DOHH2 (cell line): Measurements from ENCODE around the gene PRKCE.

Source experiments
- H3F3A ChIP-seq: fragments of 200-600 bp; sonication (generic), shearing (Covaris generic); 2 replicates; pipeline ENCODE4 v1.6.0; 2016; ENCODE audit warnings: antibody characterized with exemption, mild to moderate bottlenecking; ENCODE audit not compliant: control insufficient read depth, insufficient read depth
- H3K27ac ChIP-seq: fragments of 200-600 bp; sonication (generic); 2 replicates; pipeline ENCODE4 v1.5.1; 2014; ENCODE audit warnings: low read depth, mild to moderate bottlenecking, low read length, moderate library complexity
- H3K27me3 ChIP-seq: fragments of 200-600 bp; sonication (generic); 2 replicates; pipeline ENCODE4 v1.6.1; 2014; ENCODE audit warnings: mild to moderate bottlenecking, low read length, mixed read lengths; ENCODE audit not compliant: control insufficient read depth
- H3K36me3 ChIP-seq: fragments of 200-600 bp; sonication (generic); 2 replicates; pipeline ENCODE4 v1.6.1; 2014; ENCODE audit warnings: mild to moderate bottlenecking, low read length, moderate library complexity, mixed read lengths; ENCODE audit not compliant: control insufficient read depth
- H3K4me1 ChIP-seq: fragments of 200-600 bp; sonication (generic); 2 replicates; pipeline ENCODE4 v1.6.1; 2014; ENCODE audit warnings: mild to moderate bottlenecking, low read length, mixed read lengths; ENCODE audit not compliant: control insufficient read depth
- H3K4me2 ChIP-seq: fragments of 200-600 bp; sonication (generic); 2 replicates; pipeline ENCODE4 v1.6.0; 2014; ENCODE audit warnings: mild to moderate bottlenecking, low read length, moderate library complexity
- H3K4me3 ChIP-seq: fragments of 200-600 bp; sonication (generic); 2 replicates; pipeline ENCODE4 v1.5.1; 2014; ENCODE audit warnings: mild to moderate bottlenecking, low read length, mixed read lengths
- H3K79me2 ChIP-seq: fragments of 200-600 bp; sonication (generic); 2 replicates; pipeline ENCODE4 v1.6.1; 2014; ENCODE audit warnings: mild to moderate bottlenecking, low read length, mixed read lengths; ENCODE audit not compliant: control insufficient read depth
- H3K9me2 ChIP-seq: fragments of 200-600 bp; sonication (generic); replicated peaks from 2 replicates; pipeline ENCODE4 v1.6.1; 2014; ENCODE audit warnings: mild to moderate bottlenecking, low read length, mixed read lengths; ENCODE audit not compliant: control insufficient read depth
- H3K9me3 ChIP-seq: fragments of 200-600 bp; sonication (generic); 2 replicates; pipeline ENCODE4 v1.6.1; 2014; ENCODE audit warnings: antibody characterized with exemption, low read length, mixed read lengths; ENCODE audit not compliant: control insufficient read depth, insufficient read depth
- H4K20me1 ChIP-seq: fragments of 200-600 bp; sonication (generic); 2 replicates; pipeline ENCODE4 v1.6.0; 2014; ENCODE audit warnings: low read depth, mild to moderate bottlenecking, antibody characterized with exemption, low read length, moderate library complexity; ENCODE audit not compliant: control insufficient read depth, insufficient read depth
- EZH2phosphoT487 ChIP-seq: fragments of 200-600 bp; sonication (generic); IDR thresholded peaks from 2 replicates; pipeline ENCODE4 v1.6.1; 2017; ENCODE audit warnings: borderline replicate concordance, mild to moderate bottlenecking, antibody characterized with exemption, low read length, moderate library complexity, mixed read lengths
- TF ChIP-seq, protein P1 (sequence below): fragments of 200-600 bp; sonication (generic); IDR thresholded peaks from one replicate; pipeline ENCODE4 v1.5.1; 2014; ENCODE audit warnings: antibody characterized with exemption, mild to moderate bottlenecking, low read depth, low read length; ENCODE audit not compliant: poor library complexity, severe bottlenecking

PRKCE gene

GRCh38 chr2:45975752-45976517, 324.5 kb downstream of the PRKCE start:
- H3K9me3 ChIP-seq: no peaks in the 10 kb centered on the region
- no peak overlapping the region for H3K4me3 ChIP-seq
- no peaks in the 10 kb centered on the region for H3K9me2 ChIP-seq
- TF ChIP-seq, protein P1, sequence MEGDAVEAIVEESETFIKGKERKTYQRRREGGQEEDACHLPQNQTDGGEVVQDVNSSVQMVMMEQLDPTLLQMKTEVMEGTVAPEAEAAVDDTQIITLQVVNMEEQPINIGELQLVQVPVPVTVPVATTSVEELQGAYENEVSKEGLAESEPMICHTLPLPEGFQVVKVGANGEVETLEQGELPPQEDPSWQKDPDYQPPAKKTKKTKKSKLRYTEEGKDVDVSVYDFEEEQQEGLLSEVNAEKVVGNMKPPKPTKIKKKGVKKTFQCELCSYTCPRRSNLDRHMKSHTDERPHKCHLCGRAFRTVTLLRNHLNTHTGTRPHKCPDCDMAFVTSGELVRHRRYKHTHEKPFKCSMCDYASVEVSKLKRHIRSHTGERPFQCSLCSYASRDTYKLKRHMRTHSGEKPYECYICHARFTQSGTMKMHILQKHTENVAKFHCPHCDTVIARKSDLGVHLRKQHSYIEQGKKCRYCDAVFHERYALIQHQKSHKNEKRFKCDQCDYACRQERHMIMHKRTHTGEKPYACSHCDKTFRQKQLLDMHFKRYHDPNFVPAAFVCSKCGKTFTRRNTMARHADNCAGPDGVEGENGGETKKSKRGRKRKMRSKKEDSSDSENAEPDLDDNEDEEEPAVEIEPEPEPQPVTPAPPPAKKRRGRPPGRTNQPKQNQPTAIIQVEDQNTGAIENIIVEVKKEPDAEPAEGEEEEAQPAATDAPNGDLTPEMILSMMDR: no peak
- TF ChIP-seq EZH2phosphoT487: no peak
- no peaks in the 10 kb centered on the region for H4K20me1 ChIP-seq
- no peaks in the 10 kb centered on the region for H3K27me3 ChIP-seq
- no peak overlapping the region for H3K4me2 ChIP-seq
- no peaks in the 10 kb centered on the region for H3K4me1 ChIP-seq
- H3F3A ChIP-seq: no peaks in the 10 kb centered on the region
- H3K36me3 ChIP-seq: no peaks in the 10 kb centered on the region
- no peaks in the 10 kb centered on the region for H3K79me2 ChIP-seq
- no peak overlapping the region for H3K27ac ChIP-seq

- Histone ChIP-seq H3K9me2 (no peaks in the 10 kb centered on the region), H3K36me3 (no peaks in the 10 kb centered on the region)
Measured at GRCh38 chr2:45978302-45978859, 326.9 kb downstream of the PRKCE start.

DNA sequence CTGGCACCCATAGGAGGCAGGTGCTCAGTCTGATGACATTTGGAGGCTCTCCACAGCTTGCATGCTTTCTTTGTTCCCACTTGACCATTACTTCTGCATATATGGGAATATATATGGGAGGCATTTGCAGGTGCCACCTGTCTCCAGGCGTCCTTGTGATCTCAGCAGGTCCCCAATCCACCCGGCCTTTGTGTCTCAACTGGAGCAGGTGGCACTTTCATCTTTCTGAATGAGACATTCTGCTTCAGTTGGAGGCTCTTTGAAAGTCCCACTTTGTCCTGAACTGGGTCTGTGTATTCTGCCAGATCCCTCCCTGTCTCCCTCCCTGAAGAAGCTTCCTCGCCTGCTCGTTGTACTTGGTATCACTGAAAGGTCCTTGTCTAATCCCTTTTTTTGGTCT, 327.6 kb downstream of the PRKCE start:
- Histone ChIP-seq H3K4me3 (no peak overlapping the region), H3K9me3 (no peaks in the 10 kb centered on the region), H3K36me3 (no peaks in the 10 kb centered on the region), H3K4me2 (no peak overlapping the region), H3K79me2 (no peaks in the 10 kb centered on the region), H3K4me1 (no peaks in the 10 kb centered on the region), H3K27ac (no peak overlapping the region), H3K27me3 (no peaks in the 10 kb centered on the region), H4K20me1 (no peaks in the 10 kb centered on the region), H3F3A (no peaks in the 10 kb centered on the region), H3K9me2 (no peaks in the 10 kb centered on the region)
- TF ChIP-seq, protein P1: no peak
- no peak for TF ChIP-seq EZH2phosphoT487

More at GRCh38 chr2:45978302-45978859, 326.9 kb downstream of the PRKCE start:
- Histone ChIP-seq H3K79me2 (no peaks in the 10 kb centered on the region), H3K4me2 (no peak overlapping the region), H3K9me3 (no peaks in the 10 kb centered on the region), H4K20me1 (no peaks in the 10 kb centered on the region), H3F3A (no peaks in the 10 kb centered on the region), H3K4me3 (no peak overlapping the region), H3K27me3 (no peaks in the 10 kb centered on the region), H3K27ac (no peak overlapping the region), H3K4me1 (no peaks in the 10 kb centered on the region)
- TF ChIP-seq EZH2phosphoT487: no peak

- H4K20me1 ChIP-seq: no peaks in the 10 kb centered on the region
- no peaks in the 10 kb centered on the region for H3K79me2 ChIP-seq
- H3K4me1 ChIP-seq: no peaks in the 10 kb centered on the region
- no peaks in the 10 kb centered on the region for H3F3A ChIP-seq
- H3K9me3 ChIP-seq: no peaks in the 10 kb centered on the region
- no peaks in the 10 kb centered on the region for H3K27me3 ChIP-seq
- H3K9me2 ChIP-seq: no peaks in the 10 kb centered on the region
- no peak overlapping the region for H3K4me2 ChIP-seq
- H3K36me3 ChIP-seq: no peaks in the 10 kb centered on the region
- no peak overlapping the region for H3K4me3 ChIP-seq
- no peak for TF ChIP-seq EZH2phosphoT487
- TF ChIP-seq, protein P1: no peak
- no peak overlapping the region for H3K27ac ChIP-seq
Measured at GRCh38 chr2:45980161-45980865, 328.8 kb downstream of the PRKCE start.
